ENCODE results near the gene DOCK10. TPM values are rescaled to one million over a fixed set of nuclear protein-coding genes. Genes with fewer than 3 reads are reported as not detected.

Gene DOCK10
- total RNA-seq, 2 experiments from 2014 or later = 343 to 344 TPM

- Mint-ChIP-seq H3K9me3 (ENCODE audit: insufficient read depth) (no peaks in the 10 kb centered on the region), H3K4me1 (ENCODE audit: low read depth) (peaks cover 76% of the 10 kb centered on the region), H3K4me3 (no peak overlapping the region), H3K27ac (no peak overlapping the region), H3K36me3 (ENCODE audit: low read depth) (peaks cover 63% of the 10 kb centered on the region), H3K27me3 (ENCODE audit: low read depth) (no peaks in the 10 kb centered on the region)
- ATAC-seq (no peak), DNase-seq (no peak)
- POLR2A ChIA-PET = no interaction called here
- CTCF ChIA-PET = interaction anchor here (3.3 kb wide), 1 partner anchor 9 kb away, joined by 11 read pairs; no protein-coding TSS in a partner anchor
These were observed 44.5 kb downstream of the DOCK10 start for GRCh38 chr2:224997802-224998201.

GRCh38 chr2:224995419-224995818 lies 46.8 kb downstream of the DOCK10 start:
- Mint-ChIP-seq H3K27me3 (ENCODE audit: low read depth) (no peaks in the 10 kb centered on the region), H3K36me3 (ENCODE audit: low read depth) (peaks cover 81% of the 10 kb centered on the region), H3K4me1 (ENCODE audit: low read depth) (peaks cover 74% of the 10 kb centered on the region), H3K9me3 (ENCODE audit: insufficient read depth) (no peaks in the 10 kb centered on the region), H3K27ac (peak overlapping the region; percentile 18), H3K4me3 (no peak overlapping the region)
- ChIA-PET CTCF (no interaction called here), POLR2A (no interaction called here)
- ATAC-seq = no peak
- no peak for DNase-seq

GRCh38 chr2:224994242-224994823 lies 47.9 kb downstream of the DOCK10 start:
- ATAC-seq (no peak), DNase-seq (no peak)
- peaks cover 71% of the 10 kb centered on the region for H3K4me1 Mint-ChIP-seq (ENCODE audit: low read depth)
- H3K9me3 Mint-ChIP-seq (ENCODE audit: insufficient read depth) = no peaks in the 10 kb centered on the region
- no peak overlapping the region for H3K4me3 Mint-ChIP-seq
- no peak overlapping the region for H3K27ac Mint-ChIP-seq
- H3K36me3 Mint-ChIP-seq (ENCODE audit: low read depth) = peaks cover 84% of the 10 kb centered on the region
- no peaks in the 10 kb centered on the region for H3K27me3 Mint-ChIP-seq (ENCODE audit: low read depth)
- ChIA-PET POLR2A (interaction anchor here (1.5 kb wide), 1 partner anchor 10 kb away, joined by 5 read pairs; no protein-coding TSS in a partner anchor), CTCF (interaction anchor here (1.1 to 3.1 kb wide), 3 partner anchors 7 to 14 kb away, joined by 4 to 16 read pairs (median 8); no protein-coding TSS in a partner anchor)

GRCh38 chr2:224990710-224991109 lies 51.6 kb downstream of the DOCK10 start:
- ATAC-seq (no peak), DNase-seq (no peak)
- Mint-ChIP-seq H3K4me3 (no peak overlapping the region), H3K27me3 (ENCODE audit: low read depth) (no peaks in the 10 kb centered on the region), H3K9me3 (ENCODE audit: insufficient read depth) (no peaks in the 10 kb centered on the region), H3K27ac (peak overlapping the region; percentile 36), H3K4me1 (ENCODE audit: low read depth) (peaks cover 85% of the 10 kb centered on the region), H3K36me3 (ENCODE audit: low read depth) (peaks cover 88% of the 10 kb centered on the region)
- POLR2A ChIA-PET = interaction anchor here (1.0 kb wide), 1 partner anchor 51 kb away, joined by 3 read pairs; no protein-coding TSS in a partner anchor
- CTCF ChIA-PET = interaction anchor here (0.8 to 2.8 kb wide), 4 partner anchors 8 to 22 kb away, joined by 3 to 12 read pairs (median 8); no protein-coding TSS in a partner anchor

- Mint-ChIP-seq H3K36me3 (ENCODE audit: low read depth) (peaks cover 75% of the 10 kb centered on the region), H3K27me3 (ENCODE audit: low read depth) (no peaks in the 10 kb centered on the region)
These were observed 54.5 kb downstream of the DOCK10 start for GRCh38 chr2:224987733-224988132.

GRCh38 chr2:224986477-224986876 lies 55.8 kb downstream of the DOCK10 start:
- CTCF ChIA-PET = interaction anchor here (1.2 to 3.0 kb wide), 7 partner anchors 15 to 66 kb away, joined by 3 to 27 read pairs (median 6); no protein-coding TSS in a partner anchor
- POLR2A ChIA-PET = interaction anchor here (0.9 to 1.6 kb wide), 6 partner anchors 15 to 59 kb away, joined by 3 to 9 read pairs (median 3); no protein-coding TSS in a partner anchor
- no peaks in the 10 kb centered on the region for H3K9me3 Mint-ChIP-seq (ENCODE audit: insufficient read depth)
- no peak for DNase-seq
- H3K36me3 Mint-ChIP-seq (ENCODE audit: low read depth) = peaks cover 75% of the 10 kb centered on the region
- H3K4me1 Mint-ChIP-seq (ENCODE audit: low read depth) = peaks cover 95% of the 10 kb centered on the region
- ATAC-seq = peak; percentile 35
- H3K4me3 Mint-ChIP-seq = no peak overlapping the region
- H3K27ac Mint-ChIP-seq = peak overlapping the region; percentile 80
- no peaks in the 10 kb centered on the region for H3K27me3 Mint-ChIP-seq (ENCODE audit: low read depth)

More at GRCh38 chr2:224987733-224988132, 54.5 kb downstream of the DOCK10 start:
- Mint-ChIP-seq H3K4me1 (ENCODE audit: low read depth) (peaks cover 89% of the 10 kb centered on the region), H3K9me3 (ENCODE audit: insufficient read depth) (no peaks in the 10 kb centered on the region), H3K4me3 (no peak overlapping the region), H3K27ac (peak overlapping the region; percentile 80)
- DNase-seq (no peak), ATAC-seq (no peak)
- CTCF ChIA-PET = interaction anchor here (1.0 to 3.0 kb wide), 5 partner anchors 11 to 210 kb away, joined by 3 to 27 read pairs (median 6); no protein-coding TSS in a partner anchor
- POLR2A ChIA-PET = interaction anchor here (0.6 to 1.5 kb wide), 3 partner anchors 13 to 370 kb away, joined by 3 read pairs; no protein-coding TSS in a partner anchor

- peak; percentile 45 for DNase-seq
- Mint-ChIP-seq H3K36me3 (ENCODE audit: low read depth) (peaks cover 70% of the 10 kb centered on the region), H3K4me1 (ENCODE audit: low read depth) (peaks cover 88% of the 10 kb centered on the region), H3K27ac (peak overlapping the region; percentile 92), H3K27me3 (ENCODE audit: low read depth) (no peaks in the 10 kb centered on the region), H3K4me3 (peak overlapping the region; percentile 59), H3K9me3 (ENCODE audit: insufficient read depth) (no peaks in the 10 kb centered on the region)
- ATAC-seq = peak; percentile 56
- CTCF ChIA-PET = interaction anchor here (0.7 to 1.1 kb wide), 7 partner anchors 17 to 56 kb away, joined by 3 to 6 read pairs (median 3); no protein-coding TSS in a partner anchor
- POLR2A ChIA-PET = interaction anchor here (1.2 to 1.3 kb wide), 3 partner anchors 9 to 40 kb away, joined by 3 to 6 read pairs (median 5); no protein-coding TSS in a partner anchor
These were observed 57.6 kb downstream of the DOCK10 start for GRCh38 chr2:224984637-224985036.

- H3K36me3 Mint-ChIP-seq (ENCODE audit: low read depth) = peaks cover 70% of the 10 kb centered on the region
- peak overlapping the region; percentile 92 for H3K27ac Mint-ChIP-seq
- CTCF ChIA-PET = interaction anchor here (0.7 to 1.6 kb wide), 12 partner anchors 10 to 55 kb away, joined by 3 to 7 read pairs (median 3); no protein-coding TSS in a partner anchor
- H3K4me1 Mint-ChIP-seq (ENCODE audit: low read depth) = peaks cover 86% of the 10 kb centered on the region
- DNase-seq = no peak
- no peaks in the 10 kb centered on the region for H3K27me3 Mint-ChIP-seq (ENCODE audit: low read depth)
- peak overlapping the region; percentile 59 for H3K4me3 Mint-ChIP-seq
- ATAC-seq = peak; percentile 14
- POLR2A ChIA-PET = interaction anchor here (1.2 to 1.7 kb wide), 4 partner anchors 10 to 39 kb away, joined by 3 to 6 read pairs (median 5); no protein-coding TSS in a partner anchor
- no peaks in the 10 kb centered on the region for H3K9me3 Mint-ChIP-seq (ENCODE audit: insufficient read depth)
These were observed 58.3 kb downstream of the DOCK10 start for GRCh38 chr2:224983712-224984554.

- Mint-ChIP-seq H3K4me3 (peak overlapping the region; percentile 59), H3K9me3 (ENCODE audit: insufficient read depth) (no peaks in the 10 kb centered on the region), H3K27ac (peak overlapping the region; percentile 92), H3K36me3 (ENCODE audit: low read depth) (peaks cover 72% of the 10 kb centered on the region), H3K4me1 (ENCODE audit: low read depth) (peaks cover 83% of the 10 kb centered on the region), H3K27me3 (ENCODE audit: low read depth) (no peaks in the 10 kb centered on the region)
- POLR2A ChIA-PET = interaction anchor here (0.6 to 1.7 kb wide), 6 partner anchors 14 to 1029 kb away, joined by 3 to 6 read pairs (median 4); no protein-coding TSS in a partner anchor
- ATAC-seq (peak; percentile 56), DNase-seq (peak; percentile 67)
- CTCF ChIA-PET = interaction anchor here (0.7 to 1.6 kb wide), 12 partner anchors 9 to 50 kb away, joined by 3 to 7 read pairs (median 3); no protein-coding TSS in a partner anchor
These were observed 59.2 kb downstream of the DOCK10 start for GRCh38 chr2:224982910-224983711.

- H3K9me3 Mint-ChIP-seq (ENCODE audit: insufficient read depth) = no peaks in the 10 kb centered on the region
- no peaks in the 10 kb centered on the region for H3K27me3 Mint-ChIP-seq (ENCODE audit: low read depth)
- no peak for ATAC-seq
- peak overlapping the region; percentile 92 for H3K27ac Mint-ChIP-seq
- ChIA-PET POLR2A (interaction anchor here (0.6 to 1.7 kb wide), 6 partner anchors 14 to 1989 kb away, joined by 3 to 7 read pairs (median 4); no protein-coding TSS in a partner anchor), CTCF (interaction anchor here (0.7 to 1.6 kb wide), 10 partner anchors 9 to 131 kb away, joined by 3 to 7 read pairs (median 3); no protein-coding TSS in a partner anchor)
- H3K36me3 Mint-ChIP-seq (ENCODE audit: low read depth) = peaks cover 72% of the 10 kb centered on the region
- H3K4me3 Mint-ChIP-seq = no peak overlapping the region
- no peak for DNase-seq
- peaks cover 82% of the 10 kb centered on the region for H3K4me1 Mint-ChIP-seq (ENCODE audit: low read depth)
These were observed 60.0 kb downstream of the DOCK10 start for GRCh38 chr2:224982226-224982625.

All from activated CD8-positive, alpha-beta T cell treated with anti-CD3 and anti-CD28 coated beads, Interleukin-2, amount 10 ng/mL, durations not matched to agents 7 days and 5 days (primary cell).